Right atrium auricular region (tissue), 2 donors: ENCODE data around the gene ADGRD2. TPM values are rescaled to one million over a fixed set of nuclear protein-coding genes. Genes with fewer than 3 reads are reported as not detected.

Source experiments
- DNase-seq: peaks from one replicate; pipeline ENCODE4 v3.0.0-alpha.2; 2019; ENCODE audit warnings: low spot score
- H3K27ac ChIP-seq, 2 donors: fragments of 200-600 bp; sonication (generic); 1 replicate in 1 of 2; 2 replicates in 1 of 2; pipeline ENCODE4 v1.5.1; 2016 to 2019
- H3K27me3 ChIP-seq, 2 donors: fragments of 200-600 bp; sonication (generic); one replicate each; pipeline versions ENCODE4 v1.5.1 to v1.6.0; 2017 to 2019
- H3K36me3 ChIP-seq: fragments of 200-600 bp; sonication (generic); one replicate; pipeline ENCODE4 v1.5.1; 2016
- H3K4me1 ChIP-seq, 2 donors: fragments of 200-600 bp; sonication (generic); one replicate each; pipeline versions ENCODE4 v1.5.1 to v1.6.0; 2017 to 2019
- H3K4me3 ChIP-seq, 2 donors: fragments of 200-600 bp; sonication (generic); 1 replicate in 1 of 2; 2 replicates in 1 of 2; pipeline ENCODE4 v1.5.1; 2017 to 2019; ENCODE audit warnings: mild to moderate bottlenecking in 1 of 2, moderate library complexity in 1 of 2
- H3K9me3 ChIP-seq, 2 donors: fragments of 200-600 bp; sonication (generic); one replicate each; pipeline ENCODE4 v1.5.1; 2019
- total RNA-seq, 2 donors: library from RNA; depleted of rRNA; stranded (reverse); fragments of >200 nt; gene quantifications; one replicate each; pipeline ENCODE4 v1.1.0, GENCODE V29; 2016
- TF ChIP-seq, protein P1 (sequence below), 2 donors: fragments of 200-600 bp; sonication (generic); IDR thresholded peaks; one replicate each; pipeline ENCODE4 v1.5.1; 2019; ENCODE audit warnings: antibody characterized with exemption in 2 of 2

ADGRD2 gene
- total RNA-seq, 2 donors from 2014 or later, result not detected

- H3K9me3 ChIP-seq, result no peaks in the 10 kb centered on the region
- TF ChIP-seq, protein P1, sequence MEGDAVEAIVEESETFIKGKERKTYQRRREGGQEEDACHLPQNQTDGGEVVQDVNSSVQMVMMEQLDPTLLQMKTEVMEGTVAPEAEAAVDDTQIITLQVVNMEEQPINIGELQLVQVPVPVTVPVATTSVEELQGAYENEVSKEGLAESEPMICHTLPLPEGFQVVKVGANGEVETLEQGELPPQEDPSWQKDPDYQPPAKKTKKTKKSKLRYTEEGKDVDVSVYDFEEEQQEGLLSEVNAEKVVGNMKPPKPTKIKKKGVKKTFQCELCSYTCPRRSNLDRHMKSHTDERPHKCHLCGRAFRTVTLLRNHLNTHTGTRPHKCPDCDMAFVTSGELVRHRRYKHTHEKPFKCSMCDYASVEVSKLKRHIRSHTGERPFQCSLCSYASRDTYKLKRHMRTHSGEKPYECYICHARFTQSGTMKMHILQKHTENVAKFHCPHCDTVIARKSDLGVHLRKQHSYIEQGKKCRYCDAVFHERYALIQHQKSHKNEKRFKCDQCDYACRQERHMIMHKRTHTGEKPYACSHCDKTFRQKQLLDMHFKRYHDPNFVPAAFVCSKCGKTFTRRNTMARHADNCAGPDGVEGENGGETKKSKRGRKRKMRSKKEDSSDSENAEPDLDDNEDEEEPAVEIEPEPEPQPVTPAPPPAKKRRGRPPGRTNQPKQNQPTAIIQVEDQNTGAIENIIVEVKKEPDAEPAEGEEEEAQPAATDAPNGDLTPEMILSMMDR (IDR thresholded peaks at IDR 0.05), result no peak
- H3K36me3 ChIP-seq, result no peaks in the 10 kb centered on the region
- H3K4me3 ChIP-seq, result no peak overlapping the region
- no peaks in the 10 kb centered on the region for H3K27me3 ChIP-seq
- no peak for DNase-seq
- H3K4me1 ChIP-seq, result peaks cover 0 to 17% of the 10 kb centered on the region in 2 donors
- no peak overlapping the region for H3K27ac ChIP-seq
These were observed 63.9 kb downstream of the ADGRD2 start for GRCh38 chr9:124514125-124514524.

DNA sequence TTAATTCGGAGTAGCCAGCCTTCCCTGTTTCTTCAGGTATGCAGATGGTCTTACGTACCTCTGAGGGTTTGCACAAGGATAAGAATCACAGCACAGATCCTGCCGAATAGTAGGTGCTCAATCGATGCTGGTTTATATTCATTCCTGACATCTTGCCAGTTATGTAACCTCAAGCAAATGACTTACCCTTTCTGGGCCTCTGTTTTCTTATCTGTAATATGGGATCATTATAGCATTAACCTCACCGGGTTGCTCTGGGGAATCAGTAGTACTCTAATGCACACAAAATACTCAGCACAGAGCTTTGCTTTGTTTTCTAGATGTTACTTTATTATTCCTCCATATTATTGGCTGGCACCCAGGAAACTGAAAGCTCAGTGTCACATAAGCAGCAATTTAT lies 64.6 kb downstream of the ADGRD2 start:
- no peak overlapping the region for H3K27ac ChIP-seq
- H3K36me3 ChIP-seq, result no peaks in the 10 kb centered on the region
- TF ChIP-seq, protein P1 (IDR thresholded peaks at IDR 0.05), result no peak
- peaks cover 0 to 17% of the 10 kb centered on the region in 2 donors for H3K4me1 ChIP-seq
- no peaks in the 10 kb centered on the region for H3K9me3 ChIP-seq
- no peaks in the 10 kb centered on the region for H3K27me3 ChIP-seq
- no peak overlapping the region for H3K4me3 ChIP-seq
- no peak for DNase-seq

DNA sequence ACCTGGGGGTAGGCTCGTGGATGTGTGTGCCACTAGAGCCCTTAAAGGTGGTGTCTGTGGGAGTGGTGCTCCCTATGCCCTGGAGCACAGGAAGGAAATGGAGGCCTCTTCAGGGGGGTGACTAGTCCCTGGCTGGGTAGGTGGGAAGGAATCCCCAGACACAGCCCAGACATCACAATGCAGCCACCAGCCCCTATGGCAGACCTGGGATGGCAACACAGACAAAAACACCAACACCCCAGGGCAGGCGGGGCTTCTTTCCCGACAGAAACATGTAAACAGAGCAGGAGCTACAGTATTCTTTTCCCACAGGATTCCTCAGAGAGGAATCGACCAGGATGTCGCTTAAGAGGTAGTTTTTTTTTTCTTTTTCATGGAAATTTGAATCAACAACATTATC lies 67.3 kb downstream of the ADGRD2 start:
- Histone ChIP-seq H3K4me3 (no peak overlapping the region), H3K36me3 (no peaks in the 10 kb centered on the region), H3K9me3 (no peaks in the 10 kb centered on the region), H3K27ac (no peak overlapping the region), H3K27me3 (no peaks in the 10 kb centered on the region), H3K4me1 (peaks cover 0 to 16% of the 10 kb centered on the region in 2 donors)
- no peak for DNase-seq
- TF ChIP-seq, protein P1 (IDR thresholded peaks at IDR 0.05), result no peak

DNA sequence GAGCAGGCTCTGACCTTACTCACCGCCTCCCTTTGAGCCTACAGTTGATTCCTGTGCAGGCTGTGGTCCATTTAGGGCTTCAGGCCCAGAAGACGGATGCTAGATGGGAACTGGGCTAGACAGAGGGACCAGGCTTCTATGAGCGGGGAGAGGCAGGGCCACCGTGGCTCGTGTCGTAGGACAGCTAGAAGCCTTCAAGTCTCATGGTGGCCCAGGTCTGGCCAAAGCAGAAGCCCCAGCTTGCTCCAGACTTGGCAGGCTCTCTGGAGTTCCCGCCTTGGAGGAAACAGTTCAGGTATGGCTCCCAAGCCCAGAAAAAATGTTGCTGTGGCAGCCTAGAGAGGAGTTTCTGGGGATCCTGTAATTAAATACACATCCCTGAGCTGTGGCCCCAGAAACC lies 67.9 kb downstream of the ADGRD2 start:
- peaks cover 0 to 11% of the 10 kb centered on the region in 2 donors for H3K4me1 ChIP-seq
- no peaks in the 10 kb centered on the region for H3K9me3 ChIP-seq
- H3K4me3 ChIP-seq, result no peak overlapping the region
- TF ChIP-seq, protein P1 (IDR thresholded peaks at IDR 0.05), result no peak
- no peaks in the 10 kb centered on the region for H3K36me3 ChIP-seq
- DNase-seq, result no peak
- H3K27ac ChIP-seq, result no peak overlapping the region
- no peaks in the 10 kb centered on the region for H3K27me3 ChIP-seq

DNA sequence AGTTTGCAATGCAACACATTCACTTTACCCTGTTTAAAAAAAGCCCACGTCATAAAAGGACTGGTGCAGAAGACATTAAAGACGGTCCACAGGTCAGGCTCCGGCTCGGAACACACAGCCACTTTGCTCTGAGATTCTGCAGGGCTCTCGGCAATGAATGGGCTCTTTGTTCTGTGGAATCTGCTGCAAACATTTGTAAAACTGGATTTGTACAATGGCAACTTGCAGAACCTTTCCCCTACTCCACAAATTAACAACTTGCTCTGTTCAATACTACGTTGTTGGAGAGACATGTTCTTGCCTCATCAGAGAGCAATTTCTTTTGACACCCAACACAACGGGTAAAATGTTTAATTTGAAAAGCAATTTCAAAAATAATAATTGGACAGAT lies 70.0 kb downstream of the ADGRD2 start:
- no peaks in the 10 kb centered on the region for H3K9me3 ChIP-seq
- no peaks in the 10 kb centered on the region for H3K27me3 ChIP-seq
- no peak for DNase-seq
- H3K27ac ChIP-seq, result no peak overlapping the region
- no peaks in the 10 kb centered on the region for H3K36me3 ChIP-seq
- H3K4me3 ChIP-seq, result no peak overlapping the region
- TF ChIP-seq, protein P1 (IDR thresholded peaks at IDR 0.05), result no peak
- no peaks in the 10 kb centered on the region for H3K4me1 ChIP-seq

DNA sequence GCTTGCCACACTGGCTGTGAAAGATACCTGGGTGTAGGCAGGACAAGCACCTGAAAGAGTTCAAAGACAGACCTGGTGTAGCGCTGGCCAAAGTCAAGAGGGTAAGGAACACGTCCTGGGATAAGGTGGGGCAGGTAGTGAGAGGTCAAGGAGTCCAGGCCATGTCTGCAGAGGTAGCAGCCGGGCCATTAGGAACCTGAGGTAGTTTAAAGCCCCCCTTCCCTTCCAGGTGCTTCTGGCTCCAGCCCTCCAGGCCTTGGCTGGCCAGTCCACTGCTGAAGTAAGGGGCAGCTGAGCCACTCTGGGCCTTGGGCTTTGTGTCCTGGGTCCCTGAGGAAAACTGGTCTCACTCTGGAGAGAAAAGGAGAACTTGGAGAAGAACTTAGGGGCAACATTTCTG lies 70.9 kb downstream of the ADGRD2 start:
- TF ChIP-seq, protein P1 (IDR thresholded peaks at IDR 0.05), result no peak

More for the DNA sequence above, 70.9 kb downstream of the ADGRD2 start:
- Histone ChIP-seq H3K27me3 (no peaks in the 10 kb centered on the region), H3K36me3 (no peaks in the 10 kb centered on the region), H3K27ac (no peak overlapping the region), H3K9me3 (no peaks in the 10 kb centered on the region), H3K4me3 (no peak overlapping the region), H3K4me1 (no peaks in the 10 kb centered on the region)
- DNase-seq, result no peak
